NCI-H146 treated with DMSO at 0.1 percent for 48 hours (cell line): Measurements from ENCODE around the gene G6PC3.

Experiments used
- DNase-seq: peaks from one replicate; lab custom pipeline; 2025; ENCODE audit not compliant: unreplicated experiment; lab: John Stamatoyannopoulos, UW

G6PC3 gene

GRCh38 chr17:44059101-44059892, 11.2 kb upstream of the G6PC3 start:
- DNase-seq = no peak

DNA sequence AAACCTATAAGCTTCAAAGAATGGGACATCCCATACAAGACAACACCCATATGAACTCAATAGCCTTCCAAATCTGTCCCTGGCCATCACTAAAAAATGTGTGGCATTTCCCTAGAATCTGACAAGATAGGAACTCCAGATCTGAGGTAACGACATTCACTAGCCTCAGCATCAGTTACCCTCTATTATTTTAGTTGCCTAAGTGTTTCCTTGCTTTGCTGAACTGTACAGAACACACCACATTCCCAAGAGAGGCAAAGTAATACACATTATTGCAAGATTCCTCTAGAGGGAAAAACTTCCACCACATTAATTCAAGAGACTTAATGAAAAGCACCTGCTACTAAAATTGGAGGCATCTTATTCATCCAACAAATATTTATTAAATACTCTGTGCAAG, 9.1 kb upstream of the G6PC3 start:
- DNase-seq = no peak

- no peak for DNase-seq
Measured at GRCh38 chr17:44062871-44063270, 7.7 kb upstream of the G6PC3 start.

DNA sequence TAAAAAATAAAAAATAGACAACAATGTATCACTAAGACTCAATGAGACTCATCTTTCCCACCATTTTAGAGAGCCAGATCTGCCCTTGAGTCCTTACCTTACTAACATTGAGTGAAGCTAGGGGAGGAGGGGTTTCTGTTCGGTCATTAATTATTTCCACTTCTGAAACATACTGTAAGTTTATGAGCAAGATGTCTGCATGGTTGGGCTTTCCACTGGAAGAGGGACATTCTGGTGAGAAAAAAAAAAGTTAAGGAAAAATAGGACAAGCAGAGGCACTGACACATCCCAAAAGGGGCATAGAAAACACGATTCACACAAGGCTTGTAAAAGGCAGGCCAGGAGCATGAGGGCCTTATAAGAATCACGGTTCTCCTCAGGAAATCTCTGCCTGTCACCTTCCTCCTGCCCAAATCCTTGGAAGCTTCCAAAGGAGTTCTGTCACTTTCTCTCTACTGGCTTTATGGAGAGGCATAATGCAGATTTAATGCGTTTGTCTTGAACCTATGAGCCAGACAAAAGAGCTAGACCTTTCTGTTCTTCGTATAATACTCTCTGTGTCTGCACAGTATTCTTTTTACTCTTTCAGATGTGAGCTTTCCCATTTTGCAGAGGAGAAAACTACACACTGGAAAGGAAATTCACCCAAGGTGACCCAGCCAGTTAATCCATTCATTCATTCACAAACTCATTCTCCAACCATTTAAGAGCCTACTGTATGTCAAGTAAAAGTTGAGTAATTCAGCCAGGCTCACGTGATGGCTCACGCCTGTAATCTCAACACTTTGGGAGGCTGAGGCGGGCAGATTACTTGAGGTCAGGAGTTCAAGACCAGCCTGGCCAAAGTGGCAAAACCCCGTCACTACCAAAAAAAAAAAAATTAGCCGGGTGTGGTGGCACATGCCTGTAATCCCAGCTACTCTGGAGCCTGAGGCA, 6.6 kb upstream of the G6PC3 start:
- no peak for DNase-seq

DNA sequence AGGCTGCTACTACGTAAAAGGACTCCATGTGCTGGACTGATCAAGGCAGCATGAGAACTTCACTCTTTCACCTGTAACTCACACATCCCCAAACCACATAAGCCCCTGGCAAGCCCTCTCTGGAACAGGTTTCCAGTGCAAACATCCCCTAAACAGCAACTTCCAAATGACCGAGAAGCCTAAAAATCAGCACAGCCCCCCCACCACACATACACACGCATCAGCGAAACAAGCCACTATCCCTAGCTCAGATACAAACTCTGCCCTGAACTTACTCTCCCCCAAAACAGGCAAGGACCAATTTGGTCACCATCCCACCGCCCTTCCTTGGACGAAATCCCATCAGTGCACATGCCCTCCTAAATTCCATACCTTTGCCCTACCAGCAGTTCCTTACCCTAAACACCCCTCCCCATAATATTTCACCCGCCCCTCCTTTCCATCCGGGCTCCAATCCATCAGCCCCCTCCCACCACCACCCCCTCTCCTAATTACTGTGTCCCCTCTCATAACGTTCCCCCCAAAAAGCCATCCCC, 4.8 kb upstream of the G6PC3 start:
- DNase-seq = no peak

DNA sequence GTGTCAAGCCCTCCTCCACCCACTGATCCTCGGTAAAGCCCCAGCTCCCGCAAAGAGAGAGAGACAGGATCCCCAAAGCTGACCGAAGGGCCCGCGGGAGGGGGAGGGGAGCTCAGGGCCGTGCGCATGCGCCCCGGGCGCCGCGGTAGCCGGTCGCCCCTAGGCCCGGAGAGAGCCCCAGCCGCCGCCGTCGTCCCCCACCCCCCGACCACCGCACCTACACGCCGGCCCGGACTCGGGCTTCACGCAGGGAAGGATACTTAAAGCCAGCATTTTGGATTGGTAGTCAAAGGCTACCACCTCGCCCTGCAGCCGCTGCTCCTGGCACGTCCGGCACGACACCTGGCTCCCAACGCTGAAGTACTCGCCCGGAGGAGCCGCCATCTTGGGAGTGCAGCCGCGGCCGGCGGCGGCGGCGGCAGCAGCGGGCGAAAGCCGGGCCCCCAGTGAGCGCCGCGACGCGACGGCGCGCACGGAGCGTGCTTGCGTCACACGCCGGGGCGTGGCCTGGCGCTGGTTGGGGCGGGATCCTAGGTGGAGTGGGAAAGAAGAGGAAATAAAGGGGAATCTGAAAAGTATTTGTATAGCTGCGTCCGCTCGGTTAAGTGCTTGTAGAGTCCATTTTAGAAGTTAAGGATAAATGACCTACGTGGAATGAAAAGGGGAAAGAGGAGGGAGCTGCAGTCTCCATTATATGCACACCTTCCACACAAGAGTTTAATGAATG, 4.2 kb upstream of the G6PC3 start, which contains the start of gene LSM12:
TSS of gene LSM12 (minus strand) at position 468 of the 727 bp plus-strand sequence. CDS start at position 384, 84 bp downstream.
- DNase-seq = peak; percentile 94

GRCh38 chr17:44067545-44067940, 3.0 kb upstream of the G6PC3 start:
- no peak for DNase-seq

DNA sequence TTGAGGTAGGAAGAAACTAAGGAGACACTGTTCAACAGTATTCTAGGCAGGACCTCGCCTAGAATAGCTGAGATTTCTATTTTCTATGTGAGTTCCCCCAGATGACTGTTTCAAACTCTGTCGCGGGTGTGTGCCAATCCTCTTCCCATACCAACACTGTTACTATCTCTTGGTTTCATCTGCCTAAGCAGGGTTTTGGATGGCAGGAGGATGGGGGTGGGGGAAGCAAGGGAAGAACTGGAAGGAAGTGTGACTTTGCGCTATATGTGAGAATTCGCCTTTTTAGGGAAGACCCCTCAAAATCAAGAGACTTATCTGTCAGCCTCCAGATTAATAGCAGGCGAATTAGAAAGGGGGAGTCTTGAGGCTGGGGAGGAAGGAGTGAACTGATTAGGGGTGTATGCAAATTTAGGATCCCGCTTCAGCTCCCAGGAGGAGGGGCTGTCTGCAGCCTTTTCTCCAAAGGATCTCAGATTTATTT, 521 bp upstream of the G6PC3 start:
- DNase-seq = no peak

- DNase-seq = no peak
Measured at GRCh38 chr17:44071198-44071520, 624 bp downstream of the G6PC3 start.

DNA sequence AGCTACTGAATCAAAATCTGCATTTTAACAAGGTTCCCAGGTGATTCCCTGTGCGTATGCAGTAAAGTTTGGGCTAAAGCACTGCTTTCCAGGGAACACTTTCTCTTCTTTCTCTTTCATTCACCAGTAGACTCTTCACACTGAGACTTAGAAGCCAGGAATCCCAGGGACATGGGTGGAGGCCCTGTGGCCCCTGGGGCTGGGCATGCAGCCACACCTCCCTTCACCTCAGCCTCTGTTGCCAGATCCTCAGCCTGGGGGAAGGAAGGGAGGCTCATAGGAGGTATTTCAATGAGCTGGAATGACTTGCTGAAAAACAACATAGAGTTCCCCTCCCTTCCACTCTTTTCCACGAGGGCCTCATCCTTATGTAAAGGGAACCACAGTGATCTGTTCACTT, 1.2 kb downstream of the G6PC3 start:
- DNase-seq = no peak

DNA sequence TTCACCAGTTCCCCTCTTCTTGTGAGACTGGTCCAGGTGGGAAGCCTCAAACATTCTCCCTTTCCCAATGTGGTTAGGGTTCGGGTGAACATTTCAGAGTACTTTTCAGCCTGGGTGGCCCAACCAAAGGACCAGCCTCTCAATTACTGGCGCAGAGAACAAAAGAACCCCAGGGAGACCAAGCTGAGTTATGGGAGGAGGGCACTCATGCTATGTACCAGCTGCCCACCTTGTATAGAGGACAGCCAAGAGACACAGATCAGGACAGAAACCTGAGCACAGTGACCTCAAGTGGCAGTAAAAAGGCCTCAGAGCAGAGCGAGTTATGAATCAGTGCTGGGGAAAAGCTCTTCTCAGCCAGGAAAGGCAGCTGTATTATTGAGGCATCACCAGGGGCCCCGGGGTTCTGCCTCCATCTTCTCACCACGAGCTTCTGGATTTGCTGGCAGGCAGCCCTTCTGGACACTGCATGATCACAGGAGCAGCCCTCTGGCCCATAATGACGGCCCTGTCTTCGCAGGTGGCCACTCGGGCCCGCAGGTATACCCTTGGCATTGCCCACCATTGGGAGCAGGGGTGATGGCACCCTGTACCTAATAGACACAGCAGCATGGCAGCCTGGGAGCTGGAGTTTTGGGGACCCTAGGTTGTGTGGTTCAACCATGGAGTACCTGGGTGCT, 3.8 kb downstream of the G6PC3 start:
- no peak for DNase-seq

DNA sequence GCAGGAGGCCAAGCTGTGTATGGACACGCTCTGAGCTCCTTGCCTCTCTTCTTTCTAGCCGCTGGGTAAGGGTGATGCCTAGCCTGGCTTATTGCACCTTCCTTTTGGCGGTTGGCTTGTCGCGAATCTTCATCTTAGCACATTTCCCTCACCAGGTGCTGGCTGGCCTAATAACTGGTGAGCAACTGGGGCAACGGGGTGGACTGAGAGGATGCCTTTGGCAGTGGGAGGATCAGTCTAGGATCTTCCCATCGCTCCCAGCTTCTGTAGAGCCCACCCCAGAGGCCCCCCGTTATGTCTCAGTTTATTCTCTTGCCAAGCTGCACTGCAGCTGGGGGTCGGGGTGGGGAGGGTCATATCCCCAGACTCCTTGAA, 4.4 kb downstream of the G6PC3 start:
- DNase-seq = no peak

GRCh38 chr17:44075598-44076293, 5.2 kb downstream of the G6PC3 start:
- no peak for DNase-seq

GRCh38 chr17:44076716-44077594, 6.4 kb downstream of the G6PC3 start:
- DNase-seq = no peak

GRCh38 chr17:44077595-44077909, 7.0 kb downstream of the G6PC3 start:
- no peak for DNase-seq

- DNase-seq = no peak
Measured at GRCh38 chr17:44078412-44078811, 7.9 kb downstream of the G6PC3 start.

DNA sequence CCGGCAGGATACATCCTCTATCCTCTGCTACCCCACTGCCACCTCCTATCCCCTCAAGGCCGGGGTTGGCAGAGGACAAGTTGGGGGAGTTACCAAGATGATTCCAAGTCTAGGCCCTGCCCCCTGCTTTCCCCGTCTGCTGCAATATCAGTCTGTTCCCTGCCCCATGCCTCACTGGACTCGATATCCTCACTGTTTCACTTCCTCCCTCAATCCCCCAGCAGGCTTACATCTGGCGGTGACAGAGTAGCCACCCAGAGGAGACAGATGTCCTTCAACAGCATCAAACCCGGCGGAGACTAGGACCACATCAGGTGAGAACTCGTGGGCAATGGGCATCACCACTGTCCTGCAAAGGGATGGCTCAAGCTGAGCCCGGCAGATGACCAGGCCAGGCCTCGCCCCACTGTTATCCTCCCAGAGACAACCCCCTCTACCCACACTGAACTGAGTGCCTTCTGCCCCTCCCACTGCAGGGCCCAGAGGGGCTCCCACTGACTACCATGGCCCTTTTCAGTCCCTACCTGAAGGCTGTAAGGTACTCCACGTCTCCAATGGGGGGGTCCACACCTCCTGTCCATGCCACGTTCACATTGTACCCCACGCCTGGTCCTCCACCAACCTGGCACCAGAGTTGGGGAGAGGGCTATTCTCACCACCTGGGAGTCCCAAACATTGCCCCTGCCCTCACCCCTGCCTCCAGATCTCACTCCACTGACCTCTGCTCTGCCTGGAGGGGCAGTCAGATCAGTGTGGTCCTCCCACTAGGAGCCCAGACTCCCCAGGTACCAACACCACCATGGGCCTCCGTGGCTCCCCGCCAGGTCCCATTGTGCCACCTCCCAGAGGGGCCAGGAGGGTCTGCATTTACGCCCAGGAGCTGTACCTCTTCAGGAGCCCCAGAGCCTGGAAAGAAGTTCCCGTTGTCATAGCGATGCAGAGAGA, 9.6 kb downstream of the G6PC3 start:
- DNase-seq = no peak

- DNase-seq = no peak
Measured at GRCh38 chr17:44081681-44082080, 11.1 kb downstream of the G6PC3 start.
